Caco-2 (cell line): ENCODE results near the gene TESK2. TPM values are rescaled to one million over a fixed set of nuclear protein-coding genes. Genes with fewer than 3 reads are reported as not detected.

Source experiments
- BruUV-seq: library from RNA; stranded (reverse); fragments of 400-500 nt; replicated peaks from 2 replicates; lab custom pipeline; 2021; lab: Mats Ljungman, UMichigan
- CTCF ChIA-PET: fragments of 300-600 bp; sonication (Branson Sonifier 250); formaldehyde crosslinking; loops from one replicate; lab custom pipeline; 2022; ENCODE audit warnings: antibody characterized with exemption; lab: Charles Lee
- POLR2A ChIA-PET: fragments of 300-600 bp; sonication (Branson Sonifier 250); formaldehyde crosslinking; loops from one replicate; lab custom pipeline; 2022; ENCODE audit warnings: antibody characterized with exemption; lab: Charles Lee
- DNase-seq, 2 experiments: peaks; one replicate each; pipeline versions ENCODE4 v3.0.0 to v3.0.0-alpha.2; 2020 to 2022
- H3K27me3 ChIP-seq: replicated peaks from 2 replicates; pipeline ENCODE4 v1.6.0; 2011; ENCODE audit warnings: low read length; ENCODE audit not compliant: control insufficient read depth, insufficient read depth
- H3K36me3 ChIP-seq: 2 replicates; pipeline ENCODE4 v1.5.1; 2011; ENCODE audit warnings: low read length; ENCODE audit not compliant: control insufficient read depth, insufficient read depth
- H3K4me1 ChIP-seq: fragments of 250-450 bp; sonication (Bioruptor Pico); 2 replicates; pipeline ENCODE4 v1.5.1; 2020; ENCODE audit warnings: mild to moderate bottlenecking
- H3K4me3 ChIP-seq: 2 replicates; pipeline ENCODE4 v1.5.1; 2011; ENCODE audit warnings: low read depth, mild to moderate bottlenecking, control low read depth, low read length
- H3K9me3 ChIP-seq: fragments of 250-450 bp; sonication (Bioruptor Pico); 2 replicates; pipeline ENCODE4 v1.5.1; 2020; ENCODE audit warnings: mild to moderate bottlenecking, moderate library complexity
- H3K27ac Mint-ChIP-seq: one replicate; pipeline ENCODE4 v1.8.0; 2022; ENCODE audit warnings: mixed read lengths; ENCODE audit not compliant: unreplicated experiment
- H3K27me3 Mint-ChIP-seq: one replicate; pipeline ENCODE4 v1.8.0; 2022; ENCODE audit warnings: mixed read lengths; ENCODE audit not compliant: insufficient read depth, unreplicated experiment
- H3K36me3 Mint-ChIP-seq: one replicate; pipeline ENCODE4 v1.8.0; 2022; ENCODE audit warnings: mild to moderate bottlenecking, mixed read lengths; ENCODE audit not compliant: insufficient read depth, unreplicated experiment
- H3K4me1 Mint-ChIP-seq: one replicate; pipeline ENCODE4 v1.8.0; 2022; ENCODE audit warnings: low read depth, mixed read lengths; ENCODE audit not compliant: unreplicated experiment
- H3K4me3 Mint-ChIP-seq: one replicate; pipeline ENCODE4 v1.8.0; 2022; ENCODE audit warnings: mild to moderate bottlenecking, moderate library complexity, mixed read lengths; ENCODE audit not compliant: unreplicated experiment
- H3K9me3 Mint-ChIP-seq: one replicate; pipeline ENCODE4 v1.8.0; 2022; ENCODE audit warnings: mixed read lengths; ENCODE audit not compliant: unreplicated experiment
- CTCF ChIP-seq, 2 experiments: fragments of 200-600 bp in 1 of 2; IDR thresholded peaks; 1 replicate in 1 of 2; 2 replicates in 1 of 2; pipeline versions ENCODE4 v1.5.1 to v1.8.0; 2011 to 2022; ENCODE audit warnings: antibody characterized with exemption in 1 of 2, control low read depth in 1 of 2, inconsistent platforms in 1 of 2, low read depth in 1 of 2, low read length in 1 of 2, mild to moderate bottlenecking in 1 of 2, moderate library complexity in 1 of 2; ENCODE audit not compliant: insufficient read depth in 1 of 2, severe bottlenecking in 1 of 2, unreplicated experiment in 1 of 2
- intact Hi-C: fragments of 100-400 bp; cut with micrococcal nuclease; formaldehyde crosslinking; loops from one replicate; pipeline ENCODE4 v1.10.0; 2022; ENCODE audit not compliant: unreplicated experiment
- total RNA-seq: library from RNA; stranded (reverse); gene quantifications from 2 replicates; pipeline ENCODE4 v1.2.3, GENCODE V29; 2022

TESK2 gene
- total RNA-seq, 1 experiment from 2014 or later = 14.7 TPM

GRCh38 chr1:45437323-45437722 is 53.6 kb downstream of the TESK2 start:
- H3K9me3 Mint-ChIP-seq = no peaks in the 10 kb centered on the region
- H3K36me3 Mint-ChIP-seq = no peaks in the 10 kb centered on the region
- ChIA-PET POLR2A (no interaction called here), CTCF (no interaction called here)
- no peaks in the 10 kb centered on the region for H3K4me1 Mint-ChIP-seq
- DNase-seq = no peak
- Histone ChIP-seq H3K27me3 (no peaks in the 10 kb centered on the region), H3K36me3 (no peaks in the 10 kb centered on the region), H3K4me3 (no peak overlapping the region), H3K9me3 (no peaks in the 10 kb centered on the region), H3K4me1 (no peaks in the 10 kb centered on the region)
- no peak for TF ChIP-seq CTCF (IDR thresholded peaks at IDR 0.05; ENCODE audit: insufficient read depth in 1 of 2, low read depth in 1 of 2, low read length in 1 of 2, severe bottlenecking in 1 of 2, unreplicated experiment in 1 of 2)
- intact Hi-C loops = no loop called here
- H3K4me3 Mint-ChIP-seq = no peak overlapping the region
- H3K27me3 Mint-ChIP-seq = no peaks in the 10 kb centered on the region
- no peak overlapping the region for H3K27ac Mint-ChIP-seq
- no TSS peak for BruUV-seq

- BruUV-seq = no TSS peak
- H3K27ac Mint-ChIP-seq = no peak overlapping the region
These were observed 60.5 kb downstream of the TESK2 start for GRCh38 chr1:45430490-45430889.

GRCh38 chr1:45429561-45430159 is 61.3 kb downstream of the TESK2 start:
- Histone ChIP-seq H3K4me1 (no peaks in the 10 kb centered on the region), H3K4me3 (no peak overlapping the region), H3K36me3 (no peaks in the 10 kb centered on the region), H3K27me3 (no peaks in the 10 kb centered on the region), H3K9me3 (no peaks in the 10 kb centered on the region)
- BruUV-seq = no TSS peak
- Mint-ChIP-seq H3K4me3 (no peak overlapping the region), H3K27me3 (no peaks in the 10 kb centered on the region), H3K27ac (no peak overlapping the region), H3K4me1 (no peaks in the 10 kb centered on the region), H3K9me3 (no peaks in the 10 kb centered on the region), H3K36me3 (no peaks in the 10 kb centered on the region)
- POLR2A ChIA-PET = interaction anchor here (0.6 kb wide), 1 partner anchor 70 kb away, joined by 3 read pairs; no protein-coding TSS in a partner anchor
- CTCF ChIA-PET = no interaction called here
- no peak for TF ChIP-seq CTCF (IDR thresholded peaks at IDR 0.05; ENCODE audit: insufficient read depth in 1 of 2, low read depth in 1 of 2, low read length in 1 of 2, severe bottlenecking in 1 of 2, unreplicated experiment in 1 of 2)
- intact Hi-C loops = no loop called here
- no peak for DNase-seq

More at GRCh38 chr1:45430490-45430889, 60.5 kb downstream of the TESK2 start:
- no peaks in the 10 kb centered on the region for H3K4me1 ChIP-seq
- H3K36me3 Mint-ChIP-seq = no peaks in the 10 kb centered on the region
- H3K9me3 Mint-ChIP-seq = no peaks in the 10 kb centered on the region
- no peaks in the 10 kb centered on the region for H3K27me3 Mint-ChIP-seq
- intact Hi-C loops = no loop called here
- POLR2A ChIA-PET = no interaction called here
- no peak for DNase-seq
- no peak for TF ChIP-seq CTCF (IDR thresholded peaks at IDR 0.05; ENCODE audit: insufficient read depth in 1 of 2, low read depth in 1 of 2, low read length in 1 of 2, severe bottlenecking in 1 of 2, unreplicated experiment in 1 of 2)
- no peaks in the 10 kb centered on the region for H3K36me3 ChIP-seq
- H3K4me3 Mint-ChIP-seq = no peak overlapping the region
- H3K9me3 ChIP-seq = no peaks in the 10 kb centered on the region
- H3K27me3 ChIP-seq = no peaks in the 10 kb centered on the region
- CTCF ChIA-PET = no interaction called here
- no peak overlapping the region for H3K4me3 ChIP-seq
- H3K4me1 Mint-ChIP-seq = no peaks in the 10 kb centered on the region
